Measurements from ENCODE around the gene B4GALNT3.
"Not testable (repeated sequence)": the region's sequence is repeated elsewhere in the genome, so short reads cannot be mapped to it uniquely, and the experiment has no call there.

Gene B4GALNT3

DNA sequence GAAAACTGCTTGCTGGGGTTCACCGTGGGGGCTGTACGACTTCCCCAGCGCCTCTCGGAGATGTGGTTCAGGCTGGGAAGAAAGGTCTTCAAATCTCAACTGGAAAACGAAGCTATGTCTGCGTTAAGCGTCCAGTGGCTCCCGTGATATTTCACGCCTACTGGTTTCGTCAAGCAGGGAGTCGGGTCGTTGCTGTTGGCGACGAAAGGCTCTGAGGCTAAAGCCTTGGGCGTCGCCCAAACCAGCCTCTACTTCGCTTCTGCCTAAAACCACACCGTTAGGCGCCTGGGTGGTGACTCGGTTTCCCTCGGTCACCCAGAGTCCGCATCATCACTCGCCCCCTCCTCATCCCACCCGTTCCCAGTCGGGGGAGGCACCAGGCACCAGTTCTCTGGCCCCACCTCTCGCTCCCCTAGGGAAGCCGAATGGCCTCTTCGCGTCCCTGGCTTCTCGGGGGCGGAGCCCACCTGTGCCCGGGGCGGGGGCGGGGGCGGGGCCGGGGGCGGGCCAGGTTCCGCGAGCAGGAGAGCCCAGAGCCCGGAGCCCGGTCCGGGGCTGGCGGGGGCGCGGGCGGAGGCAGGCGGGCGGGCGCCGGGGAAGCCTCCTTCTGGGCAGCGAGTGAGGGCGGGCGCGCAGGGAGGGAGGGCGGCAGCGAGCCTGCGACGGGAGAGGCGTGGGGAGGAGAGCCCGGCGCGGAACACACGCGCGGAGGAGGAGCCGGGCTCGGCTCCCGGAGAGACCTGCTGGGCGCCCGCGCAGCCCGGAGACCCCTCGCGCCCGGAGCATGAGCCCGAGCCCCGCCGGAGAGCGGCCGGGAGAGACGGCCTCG is at the start of gene B4GALNT3:
Gene B4GALNT3, plus strand, starts transcription at position 510 of the 829 bp plus-strand sequence. CDS start 438 bp downstream, outside the sequence.
- H3K4me1 ChIP-seq (ENCODE audit: control insufficient read depth in 1 of 2, insufficient read depth in 2 of 2, low read length in 2 of 2): peaks cover 10 to 17% of the 10 kb centered on the region in 2 donors
- H3K36me3 ChIP-seq (ENCODE audit: control insufficient read depth in 1 of 2, insufficient read depth in 2 of 2, low read length in 2 of 2): no peaks in the 10 kb centered on the region
- H3K27me3 ChIP-seq (ENCODE audit: control insufficient read depth in 1 of 2, insufficient read depth in 2 of 2, low read length in 2 of 2): peaks cover 9 to 37% of the 10 kb centered on the region in 2 donors
- H3K4me3 ChIP-seq (ENCODE audit: low read depth in 1 of 2, low read length in 2 of 2): peak within 1 kb of the TSS; percentile 72 to 77
- no peaks in the 10 kb centered on the region for H3K9me3 ChIP-seq (ENCODE audit: control insufficient read depth in 1 of 2, low read length in 2 of 2)
- H3K27ac ChIP-seq (ENCODE audit: low read depth, low read length): no peak within 1 kb of the TSS
- H3K9ac ChIP-seq (ENCODE audit: low read depth in 1 of 2, low read length in 2 of 2): peak within 1 kb of the TSS in 1 of 2 donors; percentile 31

GRCh38 chr12:414859-415258 is 44.9 kb upstream of the B4GALNT3 start:
- no peaks in the 10 kb centered on the region for H3K9me3 ChIP-seq (ENCODE audit: control insufficient read depth in 1 of 2, low read length in 2 of 2)
- no peaks in the 10 kb centered on the region for H3K4me1 ChIP-seq (ENCODE audit: control insufficient read depth in 1 of 2, insufficient read depth in 2 of 2, low read length in 2 of 2)
- H3K9ac ChIP-seq (ENCODE audit: low read depth in 1 of 2, low read length in 2 of 2): no peak overlapping the region
- H3K4me3 ChIP-seq (ENCODE audit: low read depth in 1 of 2, low read length in 2 of 2): no peak overlapping the region
- peaks cover 0 to 37% of the 10 kb centered on the region in 2 donors for H3K36me3 ChIP-seq (ENCODE audit: control insufficient read depth in 1 of 2, insufficient read depth in 2 of 2, low read length in 2 of 2)
- no peaks in the 10 kb centered on the region for H3K27me3 ChIP-seq (ENCODE audit: control insufficient read depth in 1 of 2, insufficient read depth in 2 of 2, low read length in 2 of 2)
- H3K27ac ChIP-seq (ENCODE audit: low read depth, low read length): no peak overlapping the region

DNA sequence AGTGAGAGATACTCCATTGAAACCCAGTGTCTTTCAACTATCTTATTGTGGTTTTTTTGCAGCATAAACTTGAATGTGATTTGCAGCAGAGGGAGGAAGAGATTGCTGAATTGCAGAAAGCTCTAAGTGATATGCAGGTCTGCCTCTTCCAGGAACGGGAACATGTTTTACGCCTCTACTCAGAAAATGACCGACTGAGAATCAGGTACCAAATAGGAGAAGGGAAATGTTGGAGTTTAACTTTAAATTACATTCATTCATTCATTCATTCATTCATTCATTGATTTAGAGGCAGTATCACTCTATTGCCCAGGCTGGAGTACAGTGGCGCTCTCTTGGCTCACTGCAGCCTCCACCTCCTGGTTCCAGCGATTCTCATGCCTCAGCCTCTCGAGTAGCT is 41.3 kb upstream of the B4GALNT3 start:
- H3K9ac ChIP-seq (ENCODE audit: low read depth in 1 of 2, low read length in 2 of 2): no peak overlapping the region
- H3K27me3 ChIP-seq (ENCODE audit: control insufficient read depth in 1 of 2, insufficient read depth in 2 of 2, low read length in 2 of 2): no peaks in the 10 kb centered on the region
- H3K36me3 ChIP-seq (ENCODE audit: control insufficient read depth in 1 of 2, insufficient read depth in 2 of 2, low read length in 2 of 2): peaks cover 0 to 28% of the 10 kb centered on the region in 2 donors
- no peak overlapping the region for H3K27ac ChIP-seq (ENCODE audit: low read depth, low read length)
- H3K9me3 ChIP-seq (ENCODE audit: control insufficient read depth in 1 of 2, low read length in 2 of 2): no peaks in the 10 kb centered on the region
- H3K4me3 ChIP-seq (ENCODE audit: low read depth in 1 of 2, low read length in 2 of 2): no peak overlapping the region
- H3K4me1 ChIP-seq (ENCODE audit: control insufficient read depth in 1 of 2, insufficient read depth in 2 of 2, low read length in 2 of 2): no peaks in the 10 kb centered on the region

- Histone ChIP-seq H3K9ac (ENCODE audit: low read depth in 1 of 2, low read length in 2 of 2) (no peak overlapping the region), H3K27ac (ENCODE audit: low read depth, low read length) (no peak overlapping the region), H3K9me3 (ENCODE audit: control insufficient read depth in 1 of 2, low read length in 2 of 2) (no peaks in the 10 kb centered on the region), H3K36me3 (ENCODE audit: control insufficient read depth in 1 of 2, insufficient read depth in 2 of 2, low read length in 2 of 2) (peaks cover 0 to 19% of the 10 kb centered on the region in 2 donors), H3K27me3 (ENCODE audit: control insufficient read depth in 1 of 2, insufficient read depth in 2 of 2, low read length in 2 of 2) (no peaks in the 10 kb centered on the region), H3K4me3 (ENCODE audit: low read depth in 1 of 2, low read length in 2 of 2) (no peak overlapping the region), H3K4me1 (ENCODE audit: control insufficient read depth in 1 of 2, insufficient read depth in 2 of 2, low read length in 2 of 2) (no peaks in the 10 kb centered on the region)
Measured at GRCh38 chr12:422526-422925, 37.2 kb upstream of the B4GALNT3 start.

DNA sequence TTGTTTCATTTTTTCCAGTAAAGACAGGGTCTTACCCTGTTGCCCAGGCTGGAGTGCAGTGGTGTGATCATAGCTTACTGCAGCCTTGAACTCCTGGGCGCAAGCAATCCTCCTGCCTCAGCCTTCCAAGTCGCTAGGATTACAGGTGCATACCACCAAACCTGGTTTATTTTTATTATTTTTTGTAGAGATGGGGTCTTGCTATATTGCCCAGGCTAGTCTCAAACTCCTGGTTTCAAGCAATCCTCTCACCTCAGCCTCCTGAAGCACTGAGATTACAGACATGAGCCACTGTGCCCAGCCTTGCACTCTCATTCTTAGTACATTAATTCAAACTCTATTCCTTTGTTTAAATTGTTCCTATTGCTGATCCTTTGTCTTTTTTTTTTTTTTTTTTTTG is 24.0 kb upstream of the B4GALNT3 start:
- peaks cover 9 to 46% of the 10 kb centered on the region in 2 donors for H3K36me3 ChIP-seq (ENCODE audit: control insufficient read depth in 1 of 2, insufficient read depth in 2 of 2, low read length in 2 of 2)
- not testable (repeated sequence) for H3K9ac ChIP-seq (ENCODE audit: low read depth in 1 of 2, low read length in 2 of 2); H3K4me3 ChIP-seq (ENCODE audit: low read depth in 1 of 2, low read length in 2 of 2); H3K4me1 ChIP-seq (ENCODE audit: control insufficient read depth in 1 of 2, insufficient read depth in 2 of 2, low read length in 2 of 2); H3K9me3 ChIP-seq (ENCODE audit: control insufficient read depth in 1 of 2, low read length in 2 of 2); H3K27me3 ChIP-seq (ENCODE audit: control insufficient read depth in 1 of 2, insufficient read depth in 2 of 2, low read length in 2 of 2); H3K27ac ChIP-seq (ENCODE audit: low read depth, low read length)

GRCh38 chr12:442235-442884 is 17.4 kb upstream of the B4GALNT3 start:
- H3K36me3 ChIP-seq (ENCODE audit: control insufficient read depth in 1 of 2, insufficient read depth in 2 of 2, low read length in 2 of 2): peaks cover 0 to 21% of the 10 kb centered on the region in 2 donors
- H3K9me3 ChIP-seq (ENCODE audit: control insufficient read depth in 1 of 2, low read length in 2 of 2): no peaks in the 10 kb centered on the region
- H3K9ac ChIP-seq (ENCODE audit: low read depth in 1 of 2, low read length in 2 of 2): no peak overlapping the region
- no peaks in the 10 kb centered on the region for H3K27me3 ChIP-seq (ENCODE audit: control insufficient read depth in 1 of 2, insufficient read depth in 2 of 2, low read length in 2 of 2)
- H3K4me1 ChIP-seq (ENCODE audit: control insufficient read depth in 1 of 2, insufficient read depth in 2 of 2, low read length in 2 of 2): no peaks in the 10 kb centered on the region
- no peak overlapping the region for H3K27ac ChIP-seq (ENCODE audit: low read depth, low read length)
- no peak overlapping the region for H3K4me3 ChIP-seq (ENCODE audit: low read depth in 1 of 2, low read length in 2 of 2)

- Histone ChIP-seq H3K4me1 (ENCODE audit: control insufficient read depth in 1 of 2, insufficient read depth in 2 of 2, low read length in 2 of 2) (peaks cover 3 to 19% of the 10 kb centered on the region in 2 donors), H3K27ac (ENCODE audit: low read depth, low read length) (no peak overlapping the region), H3K4me3 (ENCODE audit: low read depth in 1 of 2, low read length in 2 of 2) (no peak overlapping the region), H3K36me3 (ENCODE audit: control insufficient read depth in 1 of 2, insufficient read depth in 2 of 2, low read length in 2 of 2) (no peaks in the 10 kb centered on the region), H3K27me3 (ENCODE audit: control insufficient read depth in 1 of 2, insufficient read depth in 2 of 2, low read length in 2 of 2) (no peaks in the 10 kb centered on the region), H3K9ac (ENCODE audit: low read depth in 1 of 2, low read length in 2 of 2) (no peak overlapping the region), H3K9me3 (ENCODE audit: control insufficient read depth in 1 of 2, low read length in 2 of 2) (no peaks in the 10 kb centered on the region)
Measured at GRCh38 chr12:447141-447540, 12.6 kb upstream of the B4GALNT3 start.

GRCh38 chr12:449203-449602 is 10.5 kb upstream of the B4GALNT3 start:
- Histone ChIP-seq H3K9ac (ENCODE audit: low read depth in 1 of 2, low read length in 2 of 2) (no peak overlapping the region), H3K9me3 (ENCODE audit: control insufficient read depth in 1 of 2, low read length in 2 of 2) (no peaks in the 10 kb centered on the region), H3K36me3 (ENCODE audit: control insufficient read depth in 1 of 2, insufficient read depth in 2 of 2, low read length in 2 of 2) (no peaks in the 10 kb centered on the region), H3K27me3 (ENCODE audit: control insufficient read depth in 1 of 2, insufficient read depth in 2 of 2, low read length in 2 of 2) (no peaks in the 10 kb centered on the region), H3K4me1 (ENCODE audit: control insufficient read depth in 1 of 2, insufficient read depth in 2 of 2, low read length in 2 of 2) (peaks cover 8 to 19% of the 10 kb centered on the region in 2 donors), H3K27ac (ENCODE audit: low read depth, low read length) (no peak overlapping the region), H3K4me3 (ENCODE audit: low read depth in 1 of 2, low read length in 2 of 2) (no peak overlapping the region)

DNA sequence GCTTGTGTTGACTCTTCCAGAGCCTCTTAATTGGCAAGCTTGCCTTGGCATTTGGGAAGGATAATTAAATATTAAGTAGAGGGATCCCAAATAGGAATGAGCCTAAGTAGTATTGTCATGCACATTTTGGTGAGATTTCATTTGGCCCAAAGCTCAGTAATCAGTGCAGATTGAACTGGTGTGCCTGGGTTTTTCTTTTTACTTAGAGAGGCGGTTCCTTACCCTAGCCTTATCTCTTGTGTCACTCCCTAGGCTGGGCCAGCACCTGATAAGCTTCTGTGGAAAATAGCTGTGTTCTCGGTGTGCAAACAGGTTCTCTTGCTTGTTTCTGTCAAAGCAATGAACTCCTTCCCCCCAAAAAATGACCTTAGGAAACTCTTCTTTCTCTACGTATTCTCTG is 9.3 kb upstream of the B4GALNT3 start:
- peaks cover 8 to 19% of the 10 kb centered on the region in 2 donors for H3K4me1 ChIP-seq (ENCODE audit: control insufficient read depth in 1 of 2, insufficient read depth in 2 of 2, low read length in 2 of 2)
- no peaks in the 10 kb centered on the region for H3K27me3 ChIP-seq (ENCODE audit: control insufficient read depth in 1 of 2, insufficient read depth in 2 of 2, low read length in 2 of 2)
- H3K4me3 ChIP-seq (ENCODE audit: low read depth in 1 of 2, low read length in 2 of 2): no peak overlapping the region
- H3K27ac ChIP-seq (ENCODE audit: low read depth, low read length): no peak overlapping the region
- no peaks in the 10 kb centered on the region for H3K9me3 ChIP-seq (ENCODE audit: control insufficient read depth in 1 of 2, low read length in 2 of 2)
- H3K9ac ChIP-seq (ENCODE audit: low read depth in 1 of 2, low read length in 2 of 2): no peak overlapping the region
- no peaks in the 10 kb centered on the region for H3K36me3 ChIP-seq (ENCODE audit: control insufficient read depth in 1 of 2, insufficient read depth in 2 of 2, low read length in 2 of 2)

GRCh38 chr12:452667-453210 is 7.0 kb upstream of the B4GALNT3 start:
- Histone ChIP-seq H3K27me3 (ENCODE audit: control insufficient read depth in 1 of 2, insufficient read depth in 2 of 2, low read length in 2 of 2) (peaks cover under 1 to 6% of the 10 kb centered on the region in 2 donors), H3K27ac (ENCODE audit: low read depth, low read length) (no peak overlapping the region), H3K9me3 (ENCODE audit: control insufficient read depth in 1 of 2, low read length in 2 of 2) (no peaks in the 10 kb centered on the region), H3K4me3 (ENCODE audit: low read depth in 1 of 2, low read length in 2 of 2) (no peak overlapping the region), H3K4me1 (ENCODE audit: control insufficient read depth in 1 of 2, insufficient read depth in 2 of 2, low read length in 2 of 2) (peaks cover 8 to 19% of the 10 kb centered on the region in 2 donors), H3K9ac (ENCODE audit: low read depth in 1 of 2, low read length in 2 of 2) (no peak overlapping the region), H3K36me3 (ENCODE audit: control insufficient read depth in 1 of 2, insufficient read depth in 2 of 2, low read length in 2 of 2) (no peaks in the 10 kb centered on the region)

Measured in duodenal mucosa (tissue), 2 donors.